OCI-LY1 (cell line): ENCODE data around the gene AVPI1.
"Not testable (repeated sequence)": the region's sequence is repeated elsewhere in the genome, so short reads cannot be mapped to it uniquely, and the experiment has no call there.

ENCODE experiments used
- H2AFZ ChIP-seq: fragments of 200-600 bp; sonication (generic), shearing (Covaris generic); 2 replicates; pipeline ENCODE4 v1.6.0; 2014; ENCODE audit warnings: antibody characterized with exemption, mild to moderate bottlenecking, low read length
- H3F3A ChIP-seq: fragments of 200-600 bp; sonication (generic), shearing (Covaris generic); 2 replicates; pipeline ENCODE4 v1.6.0; 2014; ENCODE audit warnings: mild to moderate bottlenecking, antibody characterized with exemption, low read length, moderate library complexity; ENCODE audit not compliant: insufficient read depth
- H3K27ac ChIP-seq: fragments of 200-600 bp; sonication (generic); 2 replicates; pipeline ENCODE4 v1.5.1; 2014; ENCODE audit warnings: low read length, mixed run types, mild to moderate bottlenecking, low read depth; ENCODE audit not compliant: poor library complexity, severe bottlenecking
- H3K27me3 ChIP-seq: fragments of 200-600 bp; sonication (generic); 2 replicates; pipeline ENCODE4 v1.6.0; 2014; ENCODE audit warnings: antibody characterized with exemption, mild to moderate bottlenecking, low read length, moderate library complexity; ENCODE audit not compliant: insufficient read depth
- H3K36me3 ChIP-seq: fragments of 200-600 bp; sonication (generic); 2 replicates; pipeline ENCODE4 v1.6.1; 2014; ENCODE audit warnings: mild to moderate bottlenecking, antibody characterized with exemption, low read length, moderate library complexity, mixed read lengths; ENCODE audit not compliant: insufficient read depth
- H3K4me1 ChIP-seq: fragments of 200-600 bp; sonication (generic); 2 replicates; pipeline ENCODE4 v1.5.1; 2014; ENCODE audit warnings: mild to moderate bottlenecking, low read length, moderate library complexity; ENCODE audit not compliant: insufficient read depth, severe bottlenecking
- H3K4me2 ChIP-seq: fragments of 200-600 bp; sonication (generic), shearing (Covaris generic); 2 replicates; pipeline ENCODE4 v1.6.1; 2014; ENCODE audit warnings: low read length
- H3K4me3 ChIP-seq: fragments of 200-600 bp; sonication (generic); 2 replicates; pipeline ENCODE4 v1.5.1; 2014; ENCODE audit warnings: low read length, low read depth, mild to moderate bottlenecking, mixed read lengths; ENCODE audit not compliant: poor library complexity, severe bottlenecking
- H3K79me2 ChIP-seq: fragments of 200-600 bp; shearing (Covaris generic); 2 replicates; pipeline ENCODE4 v1.6.1; 2016; ENCODE audit warnings: mixed run types, low read length, mixed read lengths; ENCODE audit not compliant: insufficient read depth
- H3K9ac ChIP-seq: fragments of 200-600 bp; sonication (generic), shearing (Covaris generic); 2 replicates; pipeline ENCODE4 v1.6.1; 2014; ENCODE audit warnings: mild to moderate bottlenecking, low read length, mixed read lengths
- H3K9me2 ChIP-seq: fragments of 200-600 bp; sonication (generic), shearing (Covaris generic); 2 replicates; pipeline ENCODE4 v1.6.1; 2014; ENCODE audit warnings: low read depth, mild to moderate bottlenecking, low read length, mixed read lengths
- H3K9me3 ChIP-seq: fragments of 200-600 bp; shearing (Covaris generic); 2 replicates; pipeline ENCODE4 v1.6.1; 2014; ENCODE audit warnings: low read length, mixed read lengths
- H4K20me1 ChIP-seq: fragments of 200-600 bp; sonication (generic), shearing (Covaris generic); 2 replicates; pipeline ENCODE4 v1.6.0; 2016; ENCODE audit warnings: mild to moderate bottlenecking, low read length; ENCODE audit not compliant: insufficient read depth
- CTCF ChIP-seq: fragments of 200-600 bp; sonication (generic), shearing (Covaris generic); IDR thresholded peaks from 2 replicates; pipeline ENCODE4 v1.5.1; 2017; ENCODE audit warnings: mild to moderate bottlenecking, antibody characterized with exemption, low read length, moderate library complexity, mixed read lengths
- EZH2 ChIP-seq: fragments of 200-600 bp; sonication (generic), shearing (Covaris generic); IDR thresholded peaks from 2 replicates; pipeline ENCODE4 v1.8.0; 2017; ENCODE audit warnings: borderline replicate concordance, mixed run types, mild to moderate bottlenecking, antibody characterized with exemption, low read length, moderate library complexity, mixed read lengths

The AVPI1 gene

GRCh38 chr10:97647556-97647955 is 39.5 kb downstream of the AVPI1 start:
- 0 out of 2 replicates have a peak, but pooled peaks cover 4% of the 10 kb centered on the region for H3K36me3 ChIP-seq
- no peak overlapping the region for H3K4me3 ChIP-seq
- H3K9me3 ChIP-seq = no peaks in the 10 kb centered on the region
- no peaks in the 10 kb centered on the region for H3K79me2 ChIP-seq
- H3K27ac ChIP-seq = no peak overlapping the region
- H3K9me2 ChIP-seq = no peaks in the 10 kb centered on the region
- H3K4me1 ChIP-seq = peaks cover 10% of the 10 kb centered on the region
- no peak overlapping the region for H3K9ac ChIP-seq
- TF ChIP-seq EZH2 (no peak), CTCF (no peak)
- H3K4me2 ChIP-seq = no peak overlapping the region
- no peaks in the 10 kb centered on the region for H3F3A ChIP-seq
- H2AFZ ChIP-seq = no peak overlapping the region
- no peaks in the 10 kb centered on the region for H3K27me3 ChIP-seq
- no peaks in the 10 kb centered on the region for H4K20me1 ChIP-seq

GRCh38 chr10:97644936-97645335 is 42.1 kb downstream of the AVPI1 start:
- Histone ChIP-seq H3K4me3 (no peak overlapping the region), H3K9me2 (no peaks in the 10 kb centered on the region), H3F3A (no peaks in the 10 kb centered on the region), H3K9ac (no peak overlapping the region), H3K4me1 (peaks cover 18% of the 10 kb centered on the region), H3K79me2 (no peaks in the 10 kb centered on the region), H3K27me3 (no peaks in the 10 kb centered on the region), H3K36me3 (no peaks in the 10 kb centered on the region), H2AFZ (no peak overlapping the region), H3K27ac (no peak overlapping the region), H3K4me2 (no peak overlapping the region), H3K9me3 (no peaks in the 10 kb centered on the region), H4K20me1 (no peaks in the 10 kb centered on the region)
- TF ChIP-seq CTCF = no peak
- TF ChIP-seq EZH2 = no peak

- H3K9me2 ChIP-seq = no peaks in the 10 kb centered on the region
- peaks cover 11% of the 10 kb centered on the region for H3K4me1 ChIP-seq
- no peak overlapping the region for H2AFZ ChIP-seq
- no peak overlapping the region for H3K27ac ChIP-seq
- TF ChIP-seq EZH2 = no peak
- no peak for TF ChIP-seq CTCF
- no peaks in the 10 kb centered on the region for H4K20me1 ChIP-seq
- no peaks in the 10 kb centered on the region for H3K36me3 ChIP-seq
- H3K9ac ChIP-seq = no peak overlapping the region
- no peak overlapping the region for H3K4me3 ChIP-seq
- no peaks in the 10 kb centered on the region for H3K79me2 ChIP-seq
- H3K4me2 ChIP-seq = no peak overlapping the region
- H3K9me3 ChIP-seq = no peaks in the 10 kb centered on the region
- H3K27me3 ChIP-seq = no peaks in the 10 kb centered on the region
- H3F3A ChIP-seq = no peaks in the 10 kb centered on the region
These were observed 43.5 kb downstream of the AVPI1 start for GRCh38 chr10:97643441-97643985.

- not testable (repeated sequence) for H3K4me2 ChIP-seq, H3K9ac ChIP-seq, H3K4me3 ChIP-seq
These were observed 44.4 kb downstream of the AVPI1 start for GRCh38 chr10:97642471-97643159.

More at GRCh38 chr10:97642471-97643159, 44.4 kb downstream of the AVPI1 start:
- not testable (repeated sequence) for H2AFZ ChIP-seq, H3K9me2 ChIP-seq, H3K4me1 ChIP-seq, H3K27ac ChIP-seq, H3K9me3 ChIP-seq, H3K36me3 ChIP-seq, H4K20me1 ChIP-seq, H3K79me2 ChIP-seq, H3K27me3 ChIP-seq, H3F3A ChIP-seq
